Caki2 (cell line): Measurements from ENCODE around the gene NOL7. TPM values are rescaled to one million over a fixed set of nuclear protein-coding genes. Genes with fewer than 3 reads are reported as not detected.

Experiments
- DNase-seq: peaks from one replicate; pipeline ENCODE4 v3.0.0-alpha.2; 2015; ENCODE audit warnings: low read depth
- in situ Hi-C: cut with HindIII; loops from 2 replicates; pipeline ENCODE4 v1.10.0; 2016; ENCODE audit warnings: low sequenced_read_pairs, low pct_unique_long_range_greater_than_20kb, mixed read lengths
- total RNA-seq: library from RNA; depleted of rRNA; stranded (reverse); fragments of >200 nt; shearing (Covaris generic); gene quantifications from 2 replicates; pipeline ENCODE4 v1.2.3, GENCODE V29; 2014; ENCODE audit warnings: low replicate concordance

The NOL7 gene
- total RNA-seq, 1 experiment from 2014 or later: 138 TPM

- in situ Hi-C loops: no loop called here
- DNase-seq: no peak
Observed at GRCh38 chr6:13638014-13638413, 22.9 kb downstream of the NOL7 start.

GRCh38 chr6:13638626-13639025 lies 23.5 kb downstream of the NOL7 start:
- in situ Hi-C loops: no loop called here
- DNase-seq: no peak

GRCh38 chr6:13641315-13641714 lies 26.2 kb downstream of the NOL7 start:
- in situ Hi-C loops: no loop called here
- DNase-seq: no peak

DNA sequence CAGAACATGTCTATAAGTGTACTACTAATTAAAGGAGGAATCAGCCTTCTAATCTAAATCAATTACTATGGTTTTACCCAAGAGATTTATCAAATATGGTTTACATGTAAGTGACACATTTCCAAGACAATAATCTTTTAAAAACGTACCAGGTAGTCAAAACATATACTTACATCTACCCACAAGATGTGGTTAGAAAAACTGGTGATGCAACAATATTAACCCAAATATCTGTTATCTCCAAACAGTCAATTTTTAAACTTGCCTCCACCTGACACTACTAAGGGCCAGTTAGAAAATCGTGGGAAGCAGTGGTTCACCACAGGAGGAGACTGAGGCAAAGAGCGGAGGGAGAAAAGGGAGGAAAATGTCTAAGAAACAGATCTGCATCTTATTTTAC lies 28.0 kb downstream of the NOL7 start:
- in situ Hi-C loops: no loop called here
- DNase-seq: no peak

DNA sequence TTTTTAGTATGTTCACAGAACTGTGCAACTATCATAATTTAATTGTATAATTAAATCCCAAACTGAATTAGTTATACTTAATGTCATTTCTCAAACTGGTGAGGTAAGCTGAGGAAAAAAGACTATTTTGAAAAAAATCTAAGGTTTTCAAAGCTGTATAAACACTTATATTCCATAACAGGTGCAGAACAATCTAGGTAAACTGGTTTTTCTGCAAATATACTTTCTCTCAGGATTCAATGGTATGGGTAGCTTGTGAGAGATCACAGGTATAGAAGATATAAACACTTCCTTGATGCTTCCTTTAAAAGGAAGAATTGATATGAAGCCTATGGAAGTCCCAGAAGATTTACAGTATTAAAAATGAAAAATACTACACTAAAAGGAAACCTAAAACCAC lies 33.7 kb downstream of the NOL7 start:
- in situ Hi-C loops: no loop called here
- DNase-seq: no peak

DNA sequence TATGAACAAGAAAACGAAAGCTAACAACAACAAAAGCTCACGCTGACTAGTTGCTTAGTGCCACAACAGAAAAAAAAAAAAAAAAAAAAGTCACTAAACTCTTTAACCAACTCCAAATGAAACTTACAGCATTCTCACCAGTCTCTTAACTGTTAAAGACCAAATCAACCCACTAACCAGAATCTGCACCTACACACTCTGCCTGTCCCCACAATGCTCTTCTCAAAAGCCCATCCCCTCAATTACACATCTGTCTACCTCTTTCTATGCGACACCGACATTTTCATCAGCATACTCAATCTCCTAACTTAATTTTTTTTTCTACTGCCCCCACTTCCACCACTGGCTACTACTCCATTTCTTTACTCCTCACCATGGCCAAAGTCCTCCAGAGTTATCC lies 34.3 kb downstream of the NOL7 start:
- in situ Hi-C loops: no loop called here
- no peak for DNase-seq

DNA sequence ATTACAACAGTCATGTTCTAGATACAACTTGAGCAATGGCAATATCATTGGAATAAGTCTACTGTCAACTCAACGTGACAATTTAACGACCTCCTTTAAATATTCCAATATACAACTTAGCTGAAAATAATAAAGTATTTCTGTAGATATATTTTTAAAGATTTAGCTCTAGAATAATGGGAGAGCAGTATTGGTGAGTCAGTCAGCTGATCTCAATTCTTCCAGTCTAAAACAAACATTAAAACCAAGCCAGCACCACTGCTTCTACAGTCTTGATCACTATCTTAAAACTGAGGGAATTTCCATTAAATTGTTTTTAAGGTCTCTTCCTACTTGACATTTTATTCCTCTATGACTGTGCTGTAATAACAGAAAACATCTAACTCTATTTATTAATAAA lies 38.2 kb downstream of the NOL7 start:
- DNase-seq: no peak
- in situ Hi-C loops: no loop called here

- in situ Hi-C loops: no loop called here
- DNase-seq: no peak
Observed at GRCh38 chr6:13654496-13654895, 39.4 kb downstream of the NOL7 start.

DNA sequence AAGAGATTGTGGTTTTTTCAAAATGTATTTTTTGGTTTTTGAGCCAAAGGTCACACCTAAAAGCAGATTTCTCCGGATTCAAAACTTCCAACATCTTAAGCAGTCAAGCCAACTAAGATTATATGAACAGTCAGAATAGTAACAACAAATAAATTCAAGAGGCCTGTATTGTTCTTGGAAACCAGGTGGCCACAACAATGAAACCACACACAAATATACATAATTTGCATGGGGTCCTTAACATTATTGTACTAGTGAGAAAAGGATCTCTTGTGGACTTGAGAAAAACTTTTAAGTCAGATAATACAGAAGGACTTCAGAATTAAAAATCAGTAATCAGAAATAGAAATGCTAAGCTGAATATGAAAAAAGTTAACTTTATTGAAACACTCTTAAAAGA lies 40.6 kb downstream of the NOL7 start:
- in situ Hi-C loops: no loop called here
- DNase-seq: no peak

DNA sequence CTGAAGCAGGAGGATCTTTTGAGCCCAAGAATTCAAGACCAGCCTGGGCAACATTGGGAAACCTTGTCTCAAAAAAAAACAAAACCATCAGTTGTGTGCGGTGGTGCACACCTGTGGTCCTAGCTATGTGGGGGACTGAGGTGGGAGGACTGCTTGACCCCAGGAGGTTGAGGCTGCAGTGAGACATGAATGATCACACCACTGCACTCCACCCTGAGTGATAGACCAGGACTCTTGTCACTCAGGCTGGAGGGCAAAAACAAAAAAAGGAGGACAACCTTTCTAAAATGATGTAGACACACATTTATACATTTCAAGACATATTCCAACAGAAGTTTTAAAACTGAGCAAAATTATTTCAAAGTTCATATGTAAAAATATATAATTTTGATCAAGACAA lies 45.1 kb downstream of the NOL7 start:
- DNase-seq: no peak
- in situ Hi-C loops: no loop called here

GRCh38 chr6:13660893-13661292 lies 45.8 kb downstream of the NOL7 start:
- DNase-seq: no peak
- in situ Hi-C loops: no loop called here

DNA sequence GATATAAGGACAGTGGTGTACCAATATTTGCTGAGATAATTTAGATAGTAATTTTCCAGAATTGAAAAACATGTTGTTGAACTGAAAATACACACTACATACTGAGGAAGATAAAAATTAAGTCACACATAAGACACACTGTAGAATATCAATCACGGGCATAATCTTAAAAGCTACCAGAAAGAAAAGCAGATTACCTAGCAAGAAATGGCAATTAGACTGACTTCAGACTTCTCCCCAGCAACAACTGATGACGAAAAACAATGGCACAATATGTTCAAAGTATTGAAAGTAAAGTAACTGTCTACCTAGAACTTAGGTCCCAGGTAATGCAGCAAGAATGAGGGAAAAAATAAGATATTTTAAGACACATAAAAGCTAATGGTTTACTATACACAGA lies 46.5 kb downstream of the NOL7 start:
- in situ Hi-C loops: no loop called here
- no peak for DNase-seq

- in situ Hi-C loops: no loop called here
- DNase-seq: no peak
Observed at GRCh38 chr6:13662651-13663334, 47.7 kb downstream of the NOL7 start.

- in situ Hi-C loops: no loop called here
- DNase-seq: no peak
Observed at GRCh38 chr6:13663986-13664385, 48.9 kb downstream of the NOL7 start.

DNA sequence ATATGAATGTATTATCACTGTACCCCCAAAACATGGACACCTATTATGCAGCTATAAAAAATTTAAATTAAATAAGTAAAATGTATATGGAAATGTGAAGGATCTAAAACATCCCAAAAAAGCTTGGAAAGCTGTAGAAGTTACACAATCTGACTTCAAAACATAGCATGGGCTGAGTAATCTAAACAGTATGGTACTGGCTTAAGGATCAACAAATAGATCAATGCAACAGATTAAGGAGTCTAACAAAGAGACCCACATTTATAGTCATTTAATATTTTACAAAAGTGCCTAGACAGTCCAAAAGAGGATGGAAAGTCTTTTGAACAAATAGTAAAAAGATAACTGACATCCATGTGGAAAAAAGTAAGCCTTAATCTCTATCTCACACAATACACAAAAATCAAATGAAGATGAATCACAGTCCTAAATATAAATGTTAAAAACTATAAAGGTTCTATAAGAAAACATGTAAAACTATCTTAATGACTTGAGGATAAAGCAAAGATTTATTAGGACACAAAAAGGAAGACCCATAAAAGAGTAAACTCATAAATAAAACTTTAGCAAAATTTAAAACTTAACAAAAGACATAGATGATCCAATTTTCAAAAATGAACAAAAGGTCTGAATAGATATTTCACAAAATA lies 49.7 kb downstream of the NOL7 start:
- no peak for DNase-seq
- in situ Hi-C loops: no loop called here

DNA sequence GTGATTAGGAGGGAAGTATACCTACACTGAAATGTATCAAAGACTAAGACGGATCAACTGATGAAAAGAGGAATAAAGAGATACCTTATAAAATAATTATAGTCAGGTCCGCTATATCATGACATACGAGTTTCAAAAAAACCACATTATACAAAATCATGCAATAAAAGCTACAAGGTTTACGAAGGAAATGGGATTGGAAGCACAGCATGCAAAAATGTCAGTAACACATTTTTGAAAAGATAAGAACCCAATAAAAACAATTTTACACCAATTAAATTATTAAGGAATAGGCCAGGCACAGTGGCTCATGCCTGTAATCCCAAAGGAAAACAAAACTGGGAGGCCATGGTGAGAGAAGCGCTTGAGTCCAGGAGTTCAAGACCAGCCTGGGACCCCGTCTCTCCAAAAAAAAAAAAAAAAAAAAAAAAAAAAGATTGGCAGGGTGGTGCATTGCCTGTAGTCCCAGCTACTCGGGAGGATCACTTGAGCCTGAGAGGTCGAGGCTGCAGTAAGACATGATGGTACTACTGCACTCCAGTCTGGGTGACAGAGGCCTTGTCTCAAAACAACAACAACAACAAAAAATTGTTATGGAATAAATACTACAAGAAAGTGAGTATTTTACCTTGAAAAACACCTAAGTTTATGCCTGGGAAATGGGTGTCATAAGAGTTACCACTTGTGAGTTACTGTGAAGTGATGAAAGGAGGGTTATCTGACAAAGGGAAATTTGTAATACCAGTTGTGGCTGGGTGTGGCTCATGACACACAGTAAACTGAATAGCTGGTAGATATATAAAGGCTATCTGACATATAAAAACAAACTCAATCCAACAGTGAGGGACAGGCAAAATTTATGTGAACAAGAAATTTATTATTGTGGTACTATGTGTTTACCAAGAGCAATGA lies 51.3 kb downstream of the NOL7 start:
- no peak for DNase-seq
- in situ Hi-C loops: no loop called here

DNA sequence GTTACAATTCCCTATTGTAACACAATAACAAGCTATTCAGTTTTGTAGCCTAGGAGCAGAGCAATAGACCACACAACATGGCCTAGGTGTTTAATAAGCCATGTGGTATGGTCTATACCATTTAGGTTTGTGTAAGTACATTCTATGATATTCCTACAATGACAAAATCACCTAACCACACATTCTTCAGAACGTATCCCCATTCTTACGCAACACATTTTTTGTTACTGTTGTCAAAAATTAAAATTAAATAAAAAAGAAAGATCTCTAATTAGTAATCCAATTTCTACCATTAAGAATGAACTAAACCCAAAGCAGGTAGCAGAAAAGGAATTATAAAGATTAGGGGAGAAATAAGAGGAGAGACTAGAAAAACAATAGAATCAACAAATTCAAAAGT lies 52.5 kb downstream of the NOL7 start:
- in situ Hi-C loops: no loop called here
- no peak for DNase-seq

DNA sequence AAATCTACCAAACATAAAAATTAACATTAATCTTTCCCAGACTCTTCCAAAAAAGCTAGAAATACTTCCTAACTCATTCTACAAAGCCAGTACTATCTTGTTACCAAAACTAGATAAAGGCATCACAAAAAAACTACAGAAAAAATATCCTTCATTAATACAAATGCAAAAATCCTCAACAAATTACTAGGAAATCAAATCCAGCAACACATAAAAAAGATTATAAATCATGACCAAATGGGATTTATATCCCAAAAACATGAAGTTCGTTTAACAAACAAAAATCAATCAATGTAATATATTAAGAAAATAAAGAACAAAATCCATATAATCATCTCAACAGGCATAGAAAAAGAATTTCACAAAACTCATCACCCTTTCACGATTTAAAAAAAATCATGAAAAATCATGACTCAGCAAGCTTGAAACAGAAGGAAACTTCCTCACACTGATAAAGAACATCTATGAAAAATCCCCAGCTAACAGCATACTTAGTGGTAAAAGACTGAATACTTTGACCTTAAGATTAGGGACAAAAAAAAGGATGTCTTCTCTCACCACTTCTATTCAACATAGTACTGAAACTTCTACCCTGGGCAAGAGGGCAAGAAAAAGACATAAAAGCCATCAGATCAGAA lies 53.3 kb downstream of the NOL7 start:
- DNase-seq: peak; percentile 12
- in situ Hi-C loops: no loop called here

GRCh38 chr6:13669476-13669875 lies 54.3 kb downstream of the NOL7 start:
- in situ Hi-C loops: no loop called here
- DNase-seq: no peak
